ENCODE results near the gene TUB.

The TUB gene

GRCh38 chr11:8083088-8083395, 2.0 kb downstream of the TUB start:
- Histone ChIP-seq H3K9ac (ENCODE audit: low read length) (no peak overlapping the region), H3K4me1 (ENCODE audit: low read length) (no peaks in the 10 kb centered on the region)

GRCh38 chr11:8083871-8084281, 2.9 kb downstream of the TUB start:
- Histone ChIP-seq H3K4me1 (ENCODE audit: low read length) (no peaks in the 10 kb centered on the region), H3F3A (ENCODE audit: insufficient read depth, low read length) (no peaks in the 10 kb centered on the region), H4K20me1 (ENCODE audit: insufficient read depth, low read length) (no peaks in the 10 kb centered on the region), H3K27ac (ENCODE audit: low read length) (no peak overlapping the region), H3K4me3 (ENCODE audit: low read length) (no peak overlapping the region), H3K9me2 (replicated peaks; ENCODE audit: insufficient read depth, low read length) (no peaks in the 10 kb centered on the region), H3K4me2 (ENCODE audit: low read depth, low read length) (no peak overlapping the region), H3K27me3 (replicated peaks; ENCODE audit: insufficient read depth, low read length) (no peaks in the 10 kb centered on the region), H2AFZ (ENCODE audit: low read length) (no peak overlapping the region), H3K79me2 (ENCODE audit: low read length) (no peaks in the 10 kb centered on the region), H3K9ac (ENCODE audit: low read length) (no peak overlapping the region), H3K36me3 (replicated peaks; ENCODE audit: insufficient read depth, low read length) (no peaks in the 10 kb centered on the region), H3K9me3 (replicated peaks; ENCODE audit: insufficient read depth, low read length) (no peaks in the 10 kb centered on the region)
- TF ChIP-seq CTCF (IDR thresholded peaks at IDR 0.05; ENCODE audit: low read length) (no peak), EZH2 (optimal IDR thresholded peaks at IDR 0.05; ENCODE audit: low read depth, low read length) (no peak), EZH2phosphoT487 (IDR thresholded peaks at IDR 0.05; ENCODE audit: low read length) (no peak)
- no peak for DNase-seq

More at GRCh38 chr11:8083088-8083395, 2.0 kb downstream of the TUB start:
- no peaks in the 10 kb centered on the region for H3K36me3 ChIP-seq (replicated peaks; ENCODE audit: insufficient read depth, low read length)
- no peaks in the 10 kb centered on the region for H3K79me2 ChIP-seq (ENCODE audit: low read length)
- H2AFZ ChIP-seq (ENCODE audit: low read length) = no peak overlapping the region
- H3F3A ChIP-seq (ENCODE audit: insufficient read depth, low read length) = no peaks in the 10 kb centered on the region
- no peaks in the 10 kb centered on the region for H4K20me1 ChIP-seq (ENCODE audit: insufficient read depth, low read length)
- no peak overlapping the region for H3K27ac ChIP-seq (ENCODE audit: low read length)
- no peak for DNase-seq
- H3K4me2 ChIP-seq (ENCODE audit: low read depth, low read length) = no peak overlapping the region
- no peaks in the 10 kb centered on the region for H3K9me2 ChIP-seq (replicated peaks; ENCODE audit: insufficient read depth, low read length)
- H3K27me3 ChIP-seq (replicated peaks; ENCODE audit: insufficient read depth, low read length) = no peaks in the 10 kb centered on the region
- no peak overlapping the region for H3K4me3 ChIP-seq (ENCODE audit: low read length)
- TF ChIP-seq EZH2phosphoT487 (IDR thresholded peaks at IDR 0.05; ENCODE audit: low read length) (no peak), CTCF (IDR thresholded peaks at IDR 0.05; ENCODE audit: low read length) (no peak), EZH2 (optimal IDR thresholded peaks at IDR 0.05; ENCODE audit: low read depth, low read length) (no peak)
- H3K9me3 ChIP-seq (replicated peaks; ENCODE audit: insufficient read depth, low read length) = no peaks in the 10 kb centered on the region

GRCh38 chr11:8084352-8084751, 3.3 kb downstream of the TUB start:
- no peak overlapping the region for H3K4me2 ChIP-seq (ENCODE audit: low read depth, low read length)
- no peak for DNase-seq
- H3K79me2 ChIP-seq (ENCODE audit: low read length) = no peaks in the 10 kb centered on the region
- H4K20me1 ChIP-seq (ENCODE audit: insufficient read depth, low read length) = no peaks in the 10 kb centered on the region
- H3K9me2 ChIP-seq (replicated peaks; ENCODE audit: insufficient read depth, low read length) = no peaks in the 10 kb centered on the region
- no peak overlapping the region for H3K4me3 ChIP-seq (ENCODE audit: low read length)
- no peak overlapping the region for H3K27ac ChIP-seq (ENCODE audit: low read length)
- H3K9me3 ChIP-seq (replicated peaks; ENCODE audit: insufficient read depth, low read length) = no peaks in the 10 kb centered on the region
- H3K9ac ChIP-seq (ENCODE audit: low read length) = no peak overlapping the region
- H2AFZ ChIP-seq (ENCODE audit: low read length) = no peak overlapping the region
- no peak for TF ChIP-seq EZH2phosphoT487 (IDR thresholded peaks at IDR 0.05; ENCODE audit: low read length)
- TF ChIP-seq EZH2 (optimal IDR thresholded peaks at IDR 0.05; ENCODE audit: low read depth, low read length) = no peak
- no peak for TF ChIP-seq CTCF (IDR thresholded peaks at IDR 0.05; ENCODE audit: low read length)
- H3F3A ChIP-seq (ENCODE audit: insufficient read depth, low read length) = no peaks in the 10 kb centered on the region
- H3K4me1 ChIP-seq (ENCODE audit: low read length) = no peaks in the 10 kb centered on the region
- no peaks in the 10 kb centered on the region for H3K36me3 ChIP-seq (replicated peaks; ENCODE audit: insufficient read depth, low read length)
- no peaks in the 10 kb centered on the region for H3K27me3 ChIP-seq (replicated peaks; ENCODE audit: insufficient read depth, low read length)

All from MM.1S (cell line).